ENCODE measurements around the gene BICD2.

DNA sequence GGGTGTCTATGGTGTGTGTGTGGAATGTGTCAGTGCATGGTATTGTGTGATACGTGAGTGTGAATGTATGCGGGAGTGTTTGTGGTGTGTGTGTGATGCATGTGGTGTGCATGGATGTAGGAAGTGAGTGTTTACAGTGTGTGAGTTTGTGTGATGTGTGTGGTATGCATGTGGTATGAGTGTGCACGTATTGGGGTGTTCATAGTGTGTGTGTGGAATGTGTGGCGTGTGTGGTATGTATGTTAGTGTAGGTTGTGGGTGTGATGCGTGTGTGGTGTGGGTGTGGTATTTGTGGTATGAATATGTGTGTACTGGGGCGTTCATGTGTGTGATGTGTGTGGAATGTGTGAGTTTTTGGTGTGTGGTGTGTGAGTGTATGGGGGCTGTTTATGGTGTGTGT is 40.1 kb upstream of the BICD2 start:
- TF ChIP-seq, protein P1, sequence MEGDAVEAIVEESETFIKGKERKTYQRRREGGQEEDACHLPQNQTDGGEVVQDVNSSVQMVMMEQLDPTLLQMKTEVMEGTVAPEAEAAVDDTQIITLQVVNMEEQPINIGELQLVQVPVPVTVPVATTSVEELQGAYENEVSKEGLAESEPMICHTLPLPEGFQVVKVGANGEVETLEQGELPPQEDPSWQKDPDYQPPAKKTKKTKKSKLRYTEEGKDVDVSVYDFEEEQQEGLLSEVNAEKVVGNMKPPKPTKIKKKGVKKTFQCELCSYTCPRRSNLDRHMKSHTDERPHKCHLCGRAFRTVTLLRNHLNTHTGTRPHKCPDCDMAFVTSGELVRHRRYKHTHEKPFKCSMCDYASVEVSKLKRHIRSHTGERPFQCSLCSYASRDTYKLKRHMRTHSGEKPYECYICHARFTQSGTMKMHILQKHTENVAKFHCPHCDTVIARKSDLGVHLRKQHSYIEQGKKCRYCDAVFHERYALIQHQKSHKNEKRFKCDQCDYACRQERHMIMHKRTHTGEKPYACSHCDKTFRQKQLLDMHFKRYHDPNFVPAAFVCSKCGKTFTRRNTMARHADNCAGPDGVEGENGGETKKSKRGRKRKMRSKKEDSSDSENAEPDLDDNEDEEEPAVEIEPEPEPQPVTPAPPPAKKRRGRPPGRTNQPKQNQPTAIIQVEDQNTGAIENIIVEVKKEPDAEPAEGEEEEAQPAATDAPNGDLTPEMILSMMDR (IDR thresholded peaks at IDR 0.05 in 8 of 11, conservative IDR thresholded peaks at IDR 0.05 in 3 of 11) = no peak
- TF ChIP-seq POLR2A (IDR thresholded peaks at IDR 0.05) (no peak), POLR2AphosphoS5 (IDR thresholded peaks at IDR 0.05) (no peak)
